IMR-90 (cell line): ENCODE results near the gene CYFIP1. TPM values are rescaled to one million over a fixed set of nuclear protein-coding genes. Genes with fewer than 3 reads are reported as not detected.

ENCODE experiments used
- ATAC-seq: fragments of 200-7000 bp; cut with Tn5 transposase; 2 replicates; pipeline ENCODE4 v1.9.1; 2020; ENCODE audit warnings: low read depth, mild to moderate bottlenecking, moderate library complexity
- BruUV-seq: library from RNA; stranded (reverse); fragments of 400-500 nt; replicated peaks from 2 replicates; lab custom pipeline; 2021; lab: Mats Ljungman, UMichigan
- CTCF ChIA-PET: fragments of 300-600 bp; formaldehyde crosslinking; extraction: SDS; loops from one replicate; lab custom pipeline; 2021; ENCODE audit warnings: antibody characterized with exemption; lab: Yijun Ruan, JAX
- POLR2A ChIA-PET: fragments of 300-600 bp; sonication (Branson Sonifier 250); formaldehyde crosslinking; loops from one replicate; lab custom pipeline; 2022; ENCODE audit warnings: antibody characterized with exemption; ENCODE audit not compliant: unreplicated experiment; lab: Charles Lee
- DNase-seq: peaks from one replicate; pipeline ENCODE4 v3.0.0; 2013
- H2AFZ ChIP-seq: replicated peaks from 2 replicates; pipeline ENCODE3; 2013; ENCODE audit warnings: low read length, mild to moderate bottlenecking; ENCODE audit not compliant: poor library complexity
- H2AK5ac ChIP-seq: 2 replicates; pipeline ENCODE4 v1.6.1; 2013; ENCODE audit warnings: low read depth, low read length, inconsistent platforms
- H2AK9ac ChIP-seq: replicated peaks from 2 replicates; pipeline ENCODE3; 2013; ENCODE audit warnings: mild to moderate bottlenecking, low read depth, low read length, moderate library complexity; ENCODE audit not compliant: poor library complexity
- H2BK120ac ChIP-seq: 2 replicates; pipeline ENCODE4 v1.6.1; 2013; ENCODE audit warnings: low read depth, low read length, inconsistent platforms
- H2BK15ac ChIP-seq: 3 replicates; pipeline ENCODE4 v1.6.1; 2013; ENCODE audit warnings: low read depth, low read length, inconsistent platforms
- H2BK20ac ChIP-seq: 2 replicates; pipeline ENCODE4 v1.6.1; 2013; ENCODE audit warnings: low read depth, mild to moderate bottlenecking, inconsistent platforms, low read length, moderate library complexity
- H2BK5ac ChIP-seq: 2 replicates; pipeline ENCODE4 v1.6.1; 2013; ENCODE audit warnings: mild to moderate bottlenecking, low read depth, low read length, inconsistent platforms; ENCODE audit not compliant: poor library complexity, severe bottlenecking
- H3K14ac ChIP-seq: replicated peaks from 2 replicates; pipeline ENCODE4 v1.6.1; 2013; ENCODE audit warnings: low read depth, low read length, inconsistent platforms
- H3K18ac ChIP-seq: 2 replicates; pipeline ENCODE4 v1.6.1; 2013; ENCODE audit warnings: low read depth, low read length, control low read depth
- H3K23ac ChIP-seq: 2 replicates; pipeline ENCODE4 v1.6.1; 2013; ENCODE audit warnings: low read depth, low read length, inconsistent platforms
- H3K27ac ChIP-seq: 2 replicates; pipeline ENCODE4 v1.5.1; 2013; ENCODE audit warnings: mild to moderate bottlenecking, control low read depth, low read length; ENCODE audit not compliant: insufficient read depth
- H3K27me3 ChIP-seq: 2 replicates; pipeline ENCODE4 v1.6.1; 2013; ENCODE audit warnings: low read length; ENCODE audit not compliant: control insufficient read depth, insufficient read depth
- H3K36me3 ChIP-seq: 2 replicates; pipeline ENCODE4 v1.6.1; 2013; ENCODE audit warnings: low read length, mixed read lengths; ENCODE audit not compliant: control insufficient read depth, insufficient read depth
- H3K4ac ChIP-seq: 2 replicates; pipeline ENCODE4 v1.6.1; 2013; ENCODE audit warnings: low read depth, low read length, inconsistent platforms
- H3K4me1 ChIP-seq: 2 replicates; pipeline ENCODE4 v1.6.1; 2013; ENCODE audit warnings: low read length, mixed read lengths; ENCODE audit not compliant: control insufficient read depth, insufficient read depth
- H3K4me2 ChIP-seq: 2 replicates; pipeline ENCODE4 v1.6.1; 2013; ENCODE audit warnings: low read depth, mild to moderate bottlenecking, control low read depth, low read length, moderate library complexity
- H3K4me3 ChIP-seq: 2 replicates; pipeline ENCODE4 v1.5.1; 2013; ENCODE audit warnings: low read depth, mild to moderate bottlenecking, control low read depth, low read length, moderate library complexity; ENCODE audit not compliant: insufficient read depth
- H3K56ac ChIP-seq: 2 replicates; pipeline ENCODE4 v1.6.1; 2013; ENCODE audit warnings: low read length, inconsistent platforms; ENCODE audit not compliant: insufficient read depth; ENCODE audit errors: extremely low read depth
- H3K79me1 ChIP-seq, 2 experiments: 2 replicates each; pipeline ENCODE4 v1.6.1; 2013; ENCODE audit warnings: low read length in 2 of 2, inconsistent platforms in 1 of 2, low read depth in 1 of 2
- H3K9ac ChIP-seq: 2 replicates; pipeline ENCODE4 v1.6.1; 2013; ENCODE audit warnings: low read depth, low read length, control low read depth
- H3K9me1 ChIP-seq: 2 replicates; pipeline ENCODE4 v1.6.1; 2013; ENCODE audit warnings: low read length, inconsistent platforms; ENCODE audit not compliant: insufficient read depth
- H3K9me3 ChIP-seq: 2 replicates; pipeline ENCODE4 v1.6.1; 2013; ENCODE audit warnings: low read length; ENCODE audit not compliant: control insufficient read depth, insufficient read depth
- H4K20me1 ChIP-seq: 2 replicates; pipeline ENCODE4 v1.6.1; 2013; ENCODE audit warnings: low read length, inconsistent platforms; ENCODE audit not compliant: insufficient read depth
- H4K5ac ChIP-seq: 2 replicates; pipeline ENCODE4 v1.6.1; 2013; ENCODE audit warnings: mild to moderate bottlenecking, low read depth, low read length, control low read depth
- H4K8ac ChIP-seq, 2 experiments: 2 replicates each; pipeline ENCODE4 v1.6.1; 2013; ENCODE audit warnings: low read depth in 2 of 2, low read length in 2 of 2, control low read depth in 1 of 2, inconsistent platforms in 1 of 2
- H4K91ac ChIP-seq: 2 replicates; pipeline ENCODE4 v1.6.1; 2013; ENCODE audit warnings: low read depth, low read length, inconsistent platforms; ENCODE audit not compliant: insufficient read depth
- BHLHE40 ChIP-seq: fragments of 150-350 bp; IDR thresholded peaks from 2 replicates; pipeline ENCODE4 v1.6.1; 2016; ENCODE audit warnings: mild to moderate bottlenecking, low read depth, low read length
- CTCF ChIP-seq: conservative IDR thresholded peaks from 2 replicates; pipeline ENCODE4 v1.5.1; 2012; ENCODE audit warnings: mild to moderate bottlenecking, low read depth, low read length, improper control_type of control experiment
- FOS ChIP-seq: fragments of 150-350 bp; IDR thresholded peaks from 2 replicates; pipeline ENCODE4 v1.6.1; 2016; ENCODE audit warnings: low read depth, low read length
- MAFK ChIP-seq: IDR thresholded peaks from 2 replicates; pipeline ENCODE4 v1.6.1; 2012; ENCODE audit warnings: low read depth, low read length, improper control_type of control experiment
- MXI1 ChIP-seq: IDR thresholded peaks from 2 replicates; pipeline ENCODE4 v1.6.1; 2012; ENCODE audit warnings: low read depth, mild to moderate bottlenecking, low read length, moderate library complexity, borderline replicate concordance
- POLR2A ChIP-seq: IDR thresholded peaks from 2 replicates; pipeline ENCODE4 v1.6.1; 2012; ENCODE audit warnings: mild to moderate bottlenecking, low read depth, low read length
- RFX5 ChIP-seq: IDR thresholded peaks from 2 replicates; pipeline ENCODE4 v1.8.0; 2012; ENCODE audit warnings: low read depth, mild to moderate bottlenecking, low read length, moderate library complexity
- USF2 ChIP-seq: fragments of 150-350 bp; IDR thresholded peaks from 2 replicates; pipeline ENCODE4 v1.6.1; 2017; ENCODE audit warnings: mild to moderate bottlenecking, antibody characterized with exemption, low read length, low read depth
- WGBS, 2 experiments: methylation state at CpG; one replicate each; pipeline versions ENCODE4 v1.1.5 to v1.1.7; 2013; ENCODE audit warnings: missing lambda C conversion rate in 2 of 2; ENCODE audit not compliant: insufficient read length in 1 of 2; ENCODE audit errors: extremely low coverage in 2 of 2; 5-methylcytosine and 5-hydroxymethylcytosine counted together
- dilution Hi-C: fragments of 300-500 bp; cut with HindIII; formaldehyde crosslinking; loops from one replicate; pipeline ENCODE4 v1.14.3; 2018; ENCODE audit warnings: low sequenced_read_pairs; ENCODE audit not compliant: unreplicated experiment
- in situ Hi-C: fragments of 300-500 bp; cut with MboI; formaldehyde crosslinking; loops from 3 replicates; pipeline ENCODE4 v1.14.3; 2019; ENCODE audit warnings: low sequenced_read_pairs, inconsistent platforms, mixed read lengths
- intact Hi-C: fragments of 100-400 bp; cut with micrococcal nuclease; formaldehyde crosslinking; loops from 2 replicates; pipeline ENCODE4 v1.10.0; 2022
- polyA plus RNA-seq, 3 experiments: library from polyadenylated mRNA; depleted of rRNA; stranded (reverse); fragments of >200 nt; gene quantifications; 2 replicates each; pipeline ENCODE4 v1.2.3, GENCODE V29; 2012; ENCODE audit warnings: low replicate concordance in 1 of 3
- total RNA-seq: library from RNA; depleted of rRNA; stranded (reverse); fragments of >200 nt; gene quantifications from 2 replicates; pipeline ENCODE4 v1.2.3, GENCODE V29; 2012

Gene CYFIP1
- total and polyA plus RNA-seq, 2 of the 4 experiments (the other 2 are of a cell fraction), result 58.4 to 163 TPM

GRCh38 chr15:22850055-22850454, 130.1 kb downstream of the CYFIP1 start:
- H2AK5ac ChIP-seq, result no peak overlapping the region
- peak overlapping the region; percentile 51 for H2AK9ac ChIP-seq
- H3K4me3 ChIP-seq, result no peak overlapping the region
- H3K14ac ChIP-seq, result no peak overlapping the region
- ChIA-PET CTCF (interaction anchor here (0.8 kb wide), 1 partner anchor 10 kb away, joined by 6 read pairs; no protein-coding TSS in a partner anchor), POLR2A (no interaction called here)
- peaks cover 6% of the 10 kb centered on the region; the same call in 1 of the 2 replicates for H3K9me1 ChIP-seq
- intact Hi-C loops (no loop called here), in situ Hi-C loops (no loop called here), dilution Hi-C loops (no loop called here)
- H3K9me3 ChIP-seq, result no peaks in the 10 kb centered on the region
- no peak overlapping the region for H2BK20ac ChIP-seq
- peaks cover 7% of the 10 kb centered on the region for H3K4me1 ChIP-seq
- peaks cover 22% of the 10 kb centered on the region for H3K36me3 ChIP-seq
- no peaks in the 10 kb centered on the region for H3K27me3 ChIP-seq
- no peak overlapping the region for H3K4ac ChIP-seq
- peaks cover 26% of the 10 kb centered on the region for H4K20me1 ChIP-seq
- H3K79me1 ChIP-seq, result peaks cover 37 to 48% of the 10 kb centered on the region in 2 experiments
- no peak overlapping the region for H2BK120ac ChIP-seq
- H2AFZ ChIP-seq, result no peak overlapping the region
- no TSS peak for BruUV-seq
- H3K9ac ChIP-seq, result no peak overlapping the region
- H4K8ac ChIP-seq, result no peak overlapping the region
- H2BK15ac ChIP-seq, result no peak overlapping the region
- H3K27ac ChIP-seq, result no peak overlapping the region
- no peak overlapping the region for H3K4me2 ChIP-seq
- peak; percentile 50; the same call in 1 of the 2 replicates for ATAC-seq
- TF ChIP-seq MAFK, result no peak
- TF ChIP-seq USF2, result no peak
- no peak for TF ChIP-seq BHLHE40
- TF ChIP-seq FOS, result no peak
- no peak for TF ChIP-seq MXI1
- no peak for TF ChIP-seq RFX5
- TF ChIP-seq CTCF, result no peak
- TF ChIP-seq POLR2A, result no peak
- peak; percentile 62 for DNase-seq
- no peak overlapping the region for H3K56ac ChIP-seq
- H4K5ac ChIP-seq, result no peak overlapping the region
- no peak overlapping the region for H4K91ac ChIP-seq
- no peak overlapping the region for H2BK5ac ChIP-seq
- no peak overlapping the region for H3K18ac ChIP-seq
- peak overlapping the region; percentile 3; the same call in 1 of the 2 replicates for H3K23ac ChIP-seq
- no CpG with 5 or more reads among the region's 3 CpGs for WGBS, 2 experiments
